GM19099 (cell line): ENCODE measurements around the gene CREB5.

Experiments used
- POLR2A ChIP-seq: IDR thresholded peaks from 3 replicates; pipeline ENCODE4 v1.6.1; 2011; ENCODE audit warnings: low read depth; ENCODE audit not compliant: insufficient read length; ENCODE audit errors: extremely low read depth

CREB5 gene

DNA sequence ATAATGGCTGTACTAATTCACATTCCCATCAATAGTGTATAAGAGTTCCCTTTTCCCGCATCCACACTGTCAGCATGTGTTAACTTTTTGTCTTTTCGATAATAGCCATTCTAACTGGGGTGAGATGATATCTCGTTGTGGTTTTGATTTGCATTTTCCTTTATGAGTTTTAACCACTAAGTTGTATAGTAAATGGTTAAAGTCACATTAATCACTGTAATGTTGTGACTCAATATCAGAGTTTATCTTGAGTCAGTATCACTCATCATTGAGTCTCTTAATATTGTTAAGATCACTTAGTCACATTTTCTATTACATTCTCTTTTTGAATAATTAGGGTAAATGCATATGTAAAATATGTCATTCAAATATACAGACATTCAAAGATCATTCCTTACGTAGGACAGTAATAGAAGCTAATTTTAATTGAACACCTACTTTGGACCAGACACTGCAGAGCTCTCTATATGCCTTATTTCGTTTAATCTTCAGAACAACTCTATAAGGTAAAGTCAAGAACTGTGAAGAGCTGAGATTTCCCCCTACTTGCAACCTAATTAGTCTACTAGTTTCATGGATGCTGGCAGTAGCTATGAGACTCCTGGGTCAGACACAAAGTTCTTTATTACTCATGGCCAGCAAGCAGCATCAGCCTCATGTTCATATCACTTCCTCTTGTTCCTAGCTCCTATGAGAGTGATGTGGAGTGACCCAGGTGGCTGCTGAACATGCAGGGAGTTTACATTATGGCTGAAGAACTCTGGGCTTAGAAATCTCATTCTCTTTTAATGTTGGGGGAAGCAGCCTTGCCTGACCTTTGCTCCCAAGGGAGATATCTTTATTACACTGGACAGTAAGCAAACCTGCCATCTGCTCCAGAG lies 30.5 kb downstream of the CREB5 start:
- no peak for TF ChIP-seq POLR2A

DNA sequence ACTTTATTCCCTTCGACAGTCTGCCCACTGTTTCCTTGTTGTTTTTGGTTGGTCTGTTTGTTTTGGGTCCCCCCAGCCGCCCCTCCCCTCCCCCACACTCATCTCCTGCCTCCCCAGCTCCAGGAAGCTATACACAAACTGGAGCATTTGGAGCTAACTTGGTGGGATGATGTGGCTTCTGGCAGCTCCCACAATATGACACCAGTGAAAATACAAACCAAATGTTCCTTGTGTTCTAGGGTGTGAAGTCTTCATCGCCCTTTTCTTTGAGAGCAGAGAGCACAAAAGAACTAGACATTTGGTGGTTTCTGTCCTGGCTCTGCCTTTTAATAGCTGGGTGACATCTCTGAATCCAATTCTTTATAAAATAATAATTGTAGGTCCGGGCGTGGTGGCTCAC lies 33.8 kb downstream of the CREB5 start:
- TF ChIP-seq POLR2A: no peak

DNA sequence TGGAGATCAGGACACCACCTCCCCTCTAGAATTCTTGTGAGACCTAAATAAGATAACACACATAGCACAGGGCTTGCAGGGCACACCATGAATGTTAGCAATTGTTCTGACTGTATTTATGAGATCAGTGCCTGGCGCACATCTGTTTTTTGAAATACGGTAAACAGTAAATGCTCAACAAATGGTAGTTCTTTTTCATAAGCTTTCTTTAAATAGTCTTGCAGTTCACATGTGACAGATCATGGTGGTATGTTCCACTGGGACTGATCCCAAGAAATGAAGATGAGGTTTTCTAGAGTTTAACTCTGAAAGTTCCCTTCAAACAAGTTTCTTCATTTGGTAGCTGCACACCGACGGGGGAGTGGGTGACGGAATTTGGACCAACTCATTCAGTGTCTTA lies 34.8 kb downstream of the CREB5 start:
- TF ChIP-seq POLR2A: no peak

- TF ChIP-seq POLR2A: no peak
Observed at GRCh38 chr7:28448708-28449107, 36.4 kb downstream of the CREB5 start.

DNA sequence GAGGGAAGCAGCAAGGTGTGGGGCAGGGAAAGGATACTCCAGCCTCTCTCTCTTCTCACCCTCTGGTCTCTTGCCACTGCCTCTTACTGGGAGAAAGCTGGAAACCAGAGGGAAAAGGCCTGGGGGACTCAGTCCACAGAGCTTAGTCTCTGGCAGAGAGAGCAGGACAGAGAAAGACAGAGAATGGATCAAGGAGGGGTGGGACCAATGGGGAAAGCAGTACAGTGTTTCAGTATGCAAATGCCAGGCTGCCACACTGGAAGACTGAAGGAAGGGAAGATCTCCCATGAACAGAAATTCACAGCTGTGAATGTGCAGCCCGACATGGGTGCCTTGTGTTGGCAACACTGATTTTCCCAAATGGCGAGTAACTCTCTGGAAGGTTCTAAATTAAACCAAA lies 40.4 kb downstream of the CREB5 start:
- TF ChIP-seq POLR2A: no peak

GRCh38 chr7:28455486-28455885 lies 43.2 kb downstream of the CREB5 start:
- TF ChIP-seq POLR2A: no peak

- TF ChIP-seq POLR2A: no peak
Observed at GRCh38 chr7:28456044-28456443, 43.7 kb downstream of the CREB5 start.

DNA sequence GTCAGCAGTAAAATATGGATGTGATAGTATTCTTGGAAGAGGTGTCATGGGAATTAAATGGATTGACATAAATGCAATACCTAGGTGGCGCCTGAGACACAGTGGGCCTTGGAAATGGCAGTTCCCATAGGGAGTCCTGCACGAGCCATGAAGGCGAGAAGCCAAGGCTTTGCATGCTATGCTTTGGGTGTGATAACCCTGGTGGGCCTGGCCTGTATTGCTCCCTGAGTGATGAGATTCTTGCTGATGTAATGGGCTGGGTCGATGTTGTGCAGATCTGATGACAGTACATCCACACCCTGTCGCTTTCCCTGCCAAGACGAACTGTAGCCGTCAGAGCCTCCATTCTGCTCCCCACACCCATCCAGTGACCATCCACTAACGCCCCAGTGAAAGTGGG lies 46.4 kb downstream of the CREB5 start:
- TF ChIP-seq POLR2A: no peak

GRCh38 chr7:28459306-28459705 lies 47.0 kb downstream of the CREB5 start:
- no peak for TF ChIP-seq POLR2A

GRCh38 chr7:28465697-28466096 lies 53.4 kb downstream of the CREB5 start:
- TF ChIP-seq POLR2A: no peak

DNA sequence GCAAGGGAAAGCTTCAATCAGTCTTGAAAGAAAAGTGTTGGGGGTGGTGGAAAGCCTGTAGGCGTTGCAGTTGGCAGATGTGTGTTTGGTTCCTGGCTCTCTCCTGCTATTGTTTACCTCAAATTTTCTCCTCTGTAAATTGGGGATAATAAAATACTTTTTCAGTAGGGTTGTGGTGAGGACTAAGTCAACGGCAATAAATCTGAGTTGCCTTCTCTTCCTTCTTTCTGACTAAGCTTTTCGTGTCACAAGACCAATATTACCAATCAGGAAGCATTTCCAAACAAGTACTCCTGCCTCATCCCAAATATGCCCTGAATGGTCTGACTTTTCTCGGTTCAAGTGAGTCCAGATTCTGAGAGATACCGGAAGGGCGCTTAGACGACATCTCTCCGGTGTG lies 54.0 kb downstream of the CREB5 start:
- no peak for TF ChIP-seq POLR2A

DNA sequence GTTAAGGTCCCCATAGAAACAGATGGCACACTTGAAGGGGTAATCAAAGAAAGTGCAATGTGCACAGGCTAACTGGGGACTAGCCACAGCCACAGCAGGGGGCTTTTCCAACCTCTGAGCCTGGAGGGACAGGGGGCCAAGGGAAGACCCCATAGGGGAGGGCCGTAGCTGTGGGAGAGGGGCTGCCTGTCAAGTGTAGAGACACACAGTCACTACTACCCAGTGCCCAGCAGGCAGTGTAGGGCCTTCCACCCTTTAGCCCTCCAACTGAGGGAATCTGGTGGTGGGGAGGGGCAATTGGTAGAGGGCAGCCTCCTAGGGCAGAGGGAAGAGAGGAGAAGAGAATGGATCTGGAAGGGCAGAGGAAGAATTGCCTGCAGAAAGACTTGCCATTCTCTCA lies 54.6 kb downstream of the CREB5 start:
- no peak for TF ChIP-seq POLR2A

- no peak for TF ChIP-seq POLR2A
Observed at GRCh38 chr7:28469562-28469961, 57.2 kb downstream of the CREB5 start.

DNA sequence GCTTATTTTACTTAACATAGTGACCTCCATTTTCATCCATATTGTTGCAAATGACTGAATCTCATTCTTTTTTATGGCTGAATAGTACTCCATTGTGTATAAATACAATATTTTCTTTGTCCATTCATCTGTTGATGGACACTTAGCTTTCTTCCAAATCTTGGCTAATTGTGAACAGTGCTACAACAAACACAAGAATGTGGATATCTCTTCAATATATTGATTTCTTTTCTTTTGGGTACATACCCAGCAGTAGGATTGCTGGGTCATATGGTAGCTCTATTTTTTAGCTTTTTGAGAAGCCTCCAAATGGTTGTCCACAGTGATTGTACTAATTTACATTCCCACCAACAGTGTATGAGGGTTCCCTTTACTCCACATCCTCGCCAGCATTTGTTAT lies 58.0 kb downstream of the CREB5 start:
- TF ChIP-seq POLR2A: no peak

DNA sequence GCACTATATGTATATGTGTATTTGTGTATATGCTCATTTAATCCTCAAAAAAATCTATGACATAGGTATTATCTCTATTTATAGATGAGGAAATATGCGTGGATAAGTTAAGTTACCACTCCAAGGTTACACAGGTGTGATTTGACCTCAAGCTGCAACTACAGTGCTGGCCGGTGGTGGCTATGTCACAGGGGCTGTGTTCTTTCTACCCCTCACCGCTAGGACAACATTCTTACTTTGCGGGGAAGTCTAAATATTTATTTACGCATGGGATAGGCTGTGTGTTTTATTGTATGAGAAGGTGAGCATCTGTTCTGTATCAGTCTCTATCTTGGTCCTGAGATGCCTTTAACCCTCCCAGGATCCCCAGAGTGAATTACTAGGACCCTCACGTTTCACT lies 60.0 kb downstream of the CREB5 start:
- TF ChIP-seq POLR2A: no peak

- TF ChIP-seq POLR2A: no peak
Observed at GRCh38 chr7:28473571-28474281, 61.4 kb downstream of the CREB5 start.
